HG03175 (cell line): Measurements from ENCODE around the gene HMOX2.

Experiments used
- ATAC-seq: cut with Tn5 transposase; IDR thresholded peaks from one replicate; pipeline ENCODE4 v1.9.1; 2021; ENCODE audit warnings: mild to moderate bottlenecking, moderate library complexity; ENCODE audit not compliant: unreplicated experiment

Gene HMOX2

DNA sequence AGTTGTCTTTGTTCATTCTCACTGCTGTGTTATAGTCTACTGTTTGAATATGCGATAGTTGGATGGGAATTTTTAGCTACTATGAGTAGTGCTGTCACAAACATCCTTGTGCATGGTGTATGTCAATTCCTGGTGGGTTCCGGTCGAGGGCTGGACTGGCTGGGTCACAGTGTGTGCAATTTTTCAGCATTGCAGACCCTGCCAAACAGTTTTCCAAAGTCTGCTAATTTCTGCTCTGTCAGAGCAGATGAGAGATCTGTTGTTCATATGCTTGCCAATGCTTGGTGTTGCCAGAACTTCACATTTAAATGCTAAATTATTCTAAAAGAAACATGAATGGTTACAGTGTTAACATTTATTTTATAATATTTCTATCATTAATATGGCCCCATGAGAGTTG, 76.3 kb downstream of the HMOX2 start:
- ATAC-seq = no peak

DNA sequence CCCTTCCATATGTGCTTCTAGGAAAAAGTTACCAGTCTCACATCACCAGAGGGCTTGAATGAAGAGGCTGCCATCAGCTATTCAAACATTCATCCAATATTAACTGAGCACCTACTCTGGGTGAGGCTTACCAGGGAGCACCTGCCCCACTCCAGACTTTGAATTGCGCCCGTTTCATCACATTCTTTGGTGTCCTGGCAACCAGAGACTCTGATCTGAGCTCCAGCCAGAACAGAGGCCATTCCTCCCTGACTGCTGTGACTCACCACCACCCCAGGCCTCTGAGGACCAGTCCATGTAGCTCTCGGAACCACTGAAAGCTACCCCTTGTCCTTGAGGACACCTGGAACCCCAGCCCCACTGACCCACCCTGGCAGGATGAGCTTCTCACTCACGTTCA, 79.9 kb downstream of the HMOX2 start, which contains the start of gene C16orf96:
Gene C16orf96 (plus strand): TSS at position 229 of the 400 bp plus-strand sequence. CDS start 150 bp downstream, at position 379.
- no peak for ATAC-seq

DNA sequence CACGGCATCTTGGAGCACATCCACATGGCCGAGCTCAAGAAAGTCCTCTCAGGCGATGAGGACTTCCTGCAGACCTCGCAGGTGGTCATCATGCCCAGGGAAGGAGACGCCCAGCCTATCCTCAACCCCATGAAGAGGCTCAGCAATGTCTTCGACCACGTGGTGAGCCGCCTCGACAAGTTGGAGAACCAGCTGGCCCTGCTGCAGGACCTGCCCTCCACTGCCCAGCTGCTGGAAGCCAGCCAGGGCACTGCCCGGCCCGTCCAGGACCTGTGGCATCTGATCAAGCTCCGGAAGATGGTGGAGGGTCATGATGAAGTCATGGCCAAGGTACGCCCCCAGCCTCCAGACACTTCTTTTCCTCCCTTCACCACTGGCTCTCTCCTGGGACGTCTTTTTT, 80.4 kb downstream of the HMOX2 start:
- no peak for ATAC-seq

DNA sequence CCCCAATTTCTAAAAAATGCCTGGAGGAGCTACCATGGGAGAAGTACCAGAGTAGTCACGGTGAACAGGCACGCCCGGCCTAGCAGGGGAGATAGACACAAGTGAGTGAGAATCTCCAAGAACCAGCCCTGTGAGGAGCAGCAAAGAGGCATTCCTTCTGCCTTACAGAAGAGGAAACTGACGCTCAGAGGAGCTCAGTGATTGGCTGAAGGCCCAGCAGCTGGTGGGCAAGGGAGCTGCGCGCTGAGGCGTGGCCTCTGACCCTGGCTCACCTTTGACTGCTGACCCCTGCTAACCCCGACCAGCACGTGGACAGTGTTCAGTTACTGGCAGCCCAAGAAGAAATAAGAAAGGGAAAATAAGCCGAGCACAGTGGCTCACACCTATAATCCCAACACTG, 81.8 kb downstream of the HMOX2 start:
- ATAC-seq = no peak
